Esophagus muscularis mucosa (tissue), 4 donors: ENCODE results near the gene A3GALT2.

Experiments used
- CTCF ChIP-seq, 3 experiments: fragments of 200-600 bp in 2 of 3; fragments of 450-650 bp in 1 of 3; sonication (generic) in 2 of 3; IDR thresholded peaks; one replicate each; pipeline ENCODE4 v1.5.1; 2017 to 2019; ENCODE audit warnings: antibody characterized with exemption in 3 of 3, mild to moderate bottlenecking in 2 of 3, moderate library complexity in 1 of 3
- EP300 ChIP-seq: sonication (generic); formaldehyde crosslinking; IDR thresholded peaks from one replicate; pipeline ENCODE4 v1.6.1; 2017; ENCODE audit warnings: antibody characterized with exemption
- POLR2A ChIP-seq: fragments of 450-650 bp; IDR thresholded peaks from one replicate; pipeline ENCODE4 v1.6.1; 2017; ENCODE audit warnings: antibody characterized with exemption, moderate library complexity, mild to moderate bottlenecking, low read depth

- TF ChIP-seq CTCF (IDR thresholded peaks at IDR 0.05) (no peak), POLR2A (no peak), EP300 (no peak)
These were observed 31.7 kb downstream of the A3GALT2 start for GRCh38 chr1:33288976-33289857.
